H7 (cell line): ENCODE data around the gene PNCK. TPM values are rescaled to one million over a fixed set of nuclear protein-coding genes. Genes with fewer than 3 reads are reported as not detected.

ENCODE experiments used
- DNase-seq: peaks from one replicate; pipeline ENCODE4 v3.0.0; 2012
- H3K27me3 ChIP-seq: 2 replicates; pipeline ENCODE4 v1.6.0; 2011; ENCODE audit warnings: mild to moderate bottlenecking, low read length; ENCODE audit not compliant: control insufficient read depth, insufficient read depth
- H3K36me3 ChIP-seq: replicated peaks from 2 replicates; pipeline ENCODE4 v1.5.1; 2011; ENCODE audit warnings: low read length; ENCODE audit not compliant: control insufficient read depth, insufficient read depth
- H3K4me3 ChIP-seq: 2 replicates; pipeline ENCODE4 v1.5.1; 2011; ENCODE audit warnings: low read depth, mild to moderate bottlenecking, control low read depth, low read length, moderate library complexity; ENCODE audit not compliant: insufficient read depth
- total RNA-seq: library from RNA; depleted of rRNA; stranded (reverse); fragments of >200 nt; shearing (Covaris generic); gene quantifications from 2 replicates; pipeline ENCODE4 v1.2.3, GENCODE V29; 2014

PNCK gene
- total RNA-seq, 1 experiment from 2014 or later: 1.7 TPM

DNA sequence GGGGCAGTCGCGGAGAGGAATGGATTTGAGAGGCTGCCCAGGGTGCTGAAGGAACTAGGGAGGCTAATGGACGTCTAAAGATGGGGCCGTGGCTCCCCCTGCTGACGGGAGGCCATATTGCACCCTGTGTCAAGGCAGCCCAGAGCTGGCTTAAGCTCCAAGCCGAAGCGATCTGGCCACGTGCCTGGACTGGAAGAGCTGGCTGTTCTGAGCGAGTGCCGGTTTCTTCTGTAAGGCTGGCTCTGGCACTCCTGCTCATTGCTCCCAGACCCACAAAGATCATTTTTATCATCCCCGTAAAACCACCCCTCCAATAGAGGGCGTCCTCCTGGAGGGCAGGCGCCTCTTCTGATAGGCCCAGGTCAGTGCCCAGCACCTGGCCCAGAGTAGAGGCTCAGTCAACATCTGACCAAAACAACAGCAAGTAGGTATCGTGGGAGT is 5.6 kb downstream of the PNCK start:
- peak; percentile 88 for DNase-seq
- Histone ChIP-seq H3K27me3 (peaks cover 2% of the 10 kb centered on the region), H3K36me3 (no peaks in the 10 kb centered on the region), H3K4me3 (no peak overlapping the region; the same call in 1 of the 2 replicates)

GRCh38 chrX:153667281-153667955 is 6.2 kb downstream of the PNCK start:
- Histone ChIP-seq H3K27me3 (peaks cover 2% of the 10 kb centered on the region; the same call in 1 of the 2 replicates), H3K4me3 (no peak overlapping the region; the same call in 1 of the 2 replicates), H3K36me3 (no peaks in the 10 kb centered on the region)
- peak; percentile 19 for DNase-seq

DNA sequence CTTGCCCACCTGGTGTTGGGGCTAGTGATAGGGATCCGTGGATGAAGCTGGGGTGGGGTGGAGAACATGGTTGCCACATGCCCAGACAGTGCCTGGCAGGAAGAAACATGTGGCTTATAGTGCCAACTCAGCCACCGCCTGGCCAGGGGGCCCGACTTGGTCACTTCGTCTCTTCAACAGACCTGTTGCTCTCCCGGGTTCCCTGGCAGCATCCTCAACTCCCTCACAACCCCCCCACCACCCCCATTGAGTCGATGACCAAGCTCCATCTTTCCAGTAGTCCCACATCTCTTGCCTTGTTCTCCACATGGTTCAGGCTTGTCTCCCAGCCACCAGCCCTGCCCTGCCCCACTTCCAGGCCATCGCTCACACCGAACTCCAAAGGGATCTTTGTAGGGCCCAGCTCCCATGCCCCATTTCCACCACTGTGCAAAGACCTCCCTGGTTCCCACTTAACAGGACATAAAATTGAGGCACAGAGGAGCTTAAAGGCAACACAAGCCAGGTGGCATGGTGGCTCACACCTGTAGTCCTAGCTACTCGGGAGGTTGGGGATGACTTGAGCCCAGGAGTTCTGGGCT is 7.8 kb downstream of the PNCK start:
- Histone ChIP-seq H3K27me3 (peaks cover 2% of the 10 kb centered on the region; the same call in 1 of the 2 replicates), H3K36me3 (no peaks in the 10 kb centered on the region), H3K4me3 (no peak overlapping the region)
- no peak for DNase-seq

GRCh38 chrX:153662266-153662665 is 11.3 kb downstream of the PNCK start:
- H3K27me3 ChIP-seq: peaks cover 2% of the 10 kb centered on the region; the same call in 1 of the 2 replicates
- no peaks in the 10 kb centered on the region for H3K36me3 ChIP-seq
- H3K4me3 ChIP-seq: no peak overlapping the region
- peak; percentile 57 for DNase-seq

DNA sequence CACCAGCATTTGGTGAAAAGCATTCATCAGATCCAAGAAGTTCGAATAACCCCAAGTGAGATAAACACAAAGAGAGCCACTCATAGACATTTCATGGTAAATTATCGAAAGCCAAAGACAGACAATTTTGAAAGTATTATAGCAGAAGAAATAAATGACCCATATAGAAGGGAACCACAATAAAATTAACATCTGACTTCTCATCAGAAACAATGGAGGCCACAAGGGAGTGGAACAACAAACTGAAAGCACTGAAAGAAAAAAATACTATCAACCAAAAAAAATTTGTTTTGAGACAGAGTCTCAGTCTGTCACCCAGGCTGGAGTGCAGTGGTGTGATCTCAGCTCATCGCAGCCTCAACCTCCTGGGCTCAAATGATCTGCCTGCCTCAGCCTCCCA is 14.3 kb downstream of the PNCK start:
- no peaks in the 10 kb centered on the region for H3K27me3 ChIP-seq
- H3K36me3 ChIP-seq: no peaks in the 10 kb centered on the region
- H3K4me3 ChIP-seq: no peak overlapping the region
- no peak for DNase-seq

DNA sequence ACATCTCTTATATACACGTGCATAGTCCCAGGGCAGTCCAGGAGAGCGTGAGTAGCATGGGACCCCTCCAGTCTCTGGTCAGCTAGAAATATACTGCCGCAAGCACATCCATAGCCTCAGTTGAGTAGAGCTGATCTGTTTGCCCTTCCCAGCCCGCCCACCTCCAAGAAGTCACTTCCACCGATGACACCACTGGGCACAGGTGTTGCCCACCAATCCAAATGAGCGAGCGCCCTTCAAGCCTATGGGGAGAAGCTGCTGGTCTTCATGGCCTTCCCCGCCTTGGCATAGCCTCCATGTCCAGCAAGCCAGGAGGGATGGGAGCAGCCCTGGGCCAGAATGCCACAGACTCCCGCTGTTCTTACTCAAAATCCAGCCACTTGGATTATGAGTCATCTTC is 16.5 kb downstream of the PNCK start:
- no peaks in the 10 kb centered on the region for H3K27me3 ChIP-seq
- no peak for DNase-seq
- no peaks in the 10 kb centered on the region for H3K36me3 ChIP-seq
- no peak overlapping the region for H3K4me3 ChIP-seq

- no peak for DNase-seq
- no peaks in the 10 kb centered on the region for H3K36me3 ChIP-seq
- peaks cover 9% of the 10 kb centered on the region for H3K27me3 ChIP-seq
- H3K4me3 ChIP-seq: no peak overlapping the region
Observed at GRCh38 chrX:153653556-153653955, 20.1 kb downstream of the PNCK start.

DNA sequence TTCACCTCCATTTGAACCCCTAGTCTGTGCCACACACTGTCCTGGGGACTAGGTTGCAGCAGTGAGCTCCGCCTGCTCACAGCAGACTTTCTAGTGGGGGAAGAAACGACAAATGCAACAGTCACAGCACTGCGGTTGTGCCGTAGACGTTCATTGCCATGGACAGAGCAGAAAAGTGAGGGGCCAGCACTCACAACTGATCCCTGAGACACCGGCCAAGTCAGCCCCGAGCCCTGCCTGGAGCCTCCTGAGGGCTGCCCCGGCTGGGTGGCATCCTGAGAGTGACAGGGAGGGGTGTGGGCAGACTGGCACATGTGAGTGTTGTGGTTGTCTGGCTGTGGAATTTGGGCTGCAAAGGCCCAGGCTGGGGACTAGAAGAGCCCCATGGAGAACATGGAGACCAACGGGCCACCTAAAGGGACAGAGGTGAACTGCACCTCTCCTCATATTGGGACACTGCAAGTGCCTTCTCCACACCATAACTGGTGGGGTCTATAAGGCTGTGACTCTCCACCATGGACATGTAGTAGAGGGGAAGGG is 22.0 kb downstream of the PNCK start:
- peak; percentile 70 for DNase-seq
- Histone ChIP-seq H3K36me3 (no peaks in the 10 kb centered on the region), H3K4me3 (no peak overlapping the region), H3K27me3 (peaks cover 26% of the 10 kb centered on the region)

GRCh38 chrX:153650959-153651358 is 22.7 kb downstream of the PNCK start:
- Histone ChIP-seq H3K27me3 (peaks cover 32% of the 10 kb centered on the region), H3K4me3 (no peak overlapping the region), H3K36me3 (no peaks in the 10 kb centered on the region)
- DNase-seq: peak; percentile 32

- DNase-seq: peak; percentile 53
- Histone ChIP-seq H3K27me3 (peaks cover 41% of the 10 kb centered on the region), H3K4me3 (no peak overlapping the region), H3K36me3 (no peaks in the 10 kb centered on the region)
Observed at GRCh38 chrX:153649915-153650782, 23.5 kb downstream of the PNCK start.

DNA sequence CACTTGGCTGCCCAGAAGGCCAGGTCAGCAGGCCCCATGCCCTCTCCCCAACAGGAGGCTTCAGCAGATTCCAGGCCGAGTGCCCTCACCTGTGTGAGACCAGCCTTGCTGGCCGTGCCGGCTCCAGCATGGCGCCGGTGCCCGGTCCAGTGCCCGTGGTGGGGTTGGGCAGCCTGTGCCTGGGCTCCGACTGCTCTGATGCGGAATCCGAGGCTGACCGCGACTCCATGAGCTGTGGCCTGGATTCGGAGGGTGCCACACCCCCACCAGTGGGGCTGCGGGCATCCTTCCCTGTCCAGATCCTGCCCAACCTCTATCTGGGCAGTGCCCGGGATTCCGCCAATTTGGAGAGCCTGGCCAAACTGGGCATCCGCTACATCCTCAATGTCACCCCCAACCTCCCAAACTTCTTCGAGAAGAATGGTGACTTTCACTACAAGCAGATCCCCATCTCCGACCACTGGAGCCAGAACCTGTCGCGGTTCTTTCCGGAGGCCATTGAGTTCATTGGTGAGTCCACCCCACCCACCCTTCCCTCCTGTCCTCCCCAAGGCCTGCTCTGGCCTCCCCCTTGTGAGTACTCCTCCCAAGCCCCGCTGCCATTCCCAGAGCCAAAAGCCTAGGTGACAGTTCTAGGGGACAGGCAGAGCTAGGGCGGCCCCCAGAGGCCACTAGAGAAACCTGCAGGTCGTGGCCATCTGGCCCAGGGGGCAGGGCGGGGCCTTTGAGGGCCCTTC is 24.3 kb downstream of the PNCK start:
- no peak overlapping the region for H3K4me3 ChIP-seq
- H3K36me3 ChIP-seq: no peaks in the 10 kb centered on the region
- DNase-seq: peak; percentile 94
- H3K27me3 ChIP-seq: peaks cover 49% of the 10 kb centered on the region

DNA sequence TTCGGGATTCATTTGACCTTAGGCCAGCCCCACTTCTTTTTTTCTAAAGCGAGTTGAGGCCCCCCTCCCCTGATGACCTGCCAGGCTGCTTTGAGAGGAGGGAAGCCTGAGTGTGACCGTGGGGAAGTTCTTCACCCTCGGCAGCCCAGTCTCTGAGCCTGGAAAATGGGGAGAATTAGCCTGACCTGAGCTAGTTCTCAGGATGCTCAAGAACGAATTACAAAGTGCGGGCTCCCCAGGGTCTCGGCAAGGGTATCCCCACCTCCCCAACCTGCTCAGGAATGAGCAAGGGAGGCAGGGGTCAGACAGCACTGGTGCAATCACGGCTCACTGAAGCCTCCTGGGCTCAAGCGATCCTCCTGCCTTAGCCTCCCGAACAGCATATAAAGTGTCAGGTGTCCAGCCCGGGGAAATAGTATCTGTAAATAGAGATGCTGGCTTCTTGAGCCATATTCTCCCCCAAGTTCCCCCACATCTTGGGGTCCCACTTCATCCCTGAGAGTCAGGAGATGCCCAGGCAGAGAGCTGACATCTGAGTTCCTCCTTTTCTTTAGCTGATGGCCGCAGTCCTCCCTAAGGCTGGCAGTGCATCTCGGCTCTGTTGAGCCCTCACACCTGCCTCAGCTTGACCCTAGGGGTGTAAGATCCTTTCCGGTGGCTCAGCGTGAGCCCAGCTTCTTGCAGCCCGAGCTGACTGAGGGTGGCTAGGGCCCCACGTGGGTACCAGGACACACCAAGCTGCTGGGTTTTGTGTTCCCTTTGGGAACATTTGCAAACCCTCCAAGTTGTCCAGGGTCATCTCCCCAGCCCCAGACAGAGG is 25.0 kb downstream of the PNCK start:
- Histone ChIP-seq H3K36me3 (no peaks in the 10 kb centered on the region), H3K27me3 (peaks cover 53% of the 10 kb centered on the region), H3K4me3 (no peak overlapping the region)
- peak; percentile 28 for DNase-seq
